OCI-LY3 (cell line): ENCODE results near the gene ST6GALNAC2.

ENCODE experiments used
- H2AFZ ChIP-seq: fragments of 200-600, 300-600 bp; shearing (Covaris generic); 2 replicates; pipeline ENCODE4 v1.6.0; 2014; ENCODE audit warnings: antibody characterized with exemption, low read depth, low read length
- H3K27ac ChIP-seq: fragments of 200-600, 300-600 bp; sonication (generic); 2 replicates; pipeline ENCODE4 v1.5.1; 2014; ENCODE audit warnings: mild to moderate bottlenecking, low read length, moderate library complexity, mixed read lengths
- H3K27me3 ChIP-seq: fragments of 200-600, 300-600 bp; sonication (generic); 2 replicates; pipeline ENCODE4 v1.6.1; 2014; ENCODE audit warnings: low read depth, low read length, mixed read lengths
- H3K36me3 ChIP-seq: fragments of 200-600, 300-600 bp; sonication (generic); replicated peaks from 2 replicates; pipeline ENCODE3; 2014; ENCODE audit warnings: low read depth, low read length, mixed read lengths
- H3K4me1 ChIP-seq: fragments of 300-600, 200-600 bp; sonication (generic); 2 replicates; pipeline ENCODE4 v1.6.1; 2014; ENCODE audit warnings: low read length, mixed read lengths
- H3K4me2 ChIP-seq: fragments of 200-600, 300-600 bp; sonication (generic); 2 replicates; pipeline ENCODE4 v1.6.1; 2014; ENCODE audit warnings: low read length, mixed read lengths
- H3K4me3 ChIP-seq: fragments of 300-600, 200-600 bp; sonication (generic); 2 replicates; pipeline ENCODE4 v1.5.1; 2014; ENCODE audit warnings: antibody characterized with exemption, mild to moderate bottlenecking, low read length, moderate library complexity
- H3K79me2 ChIP-seq: fragments of 300-600, 200-600 bp; shearing (Covaris generic); 2 replicates; pipeline ENCODE4 v1.6.1; 2014; ENCODE audit warnings: mild to moderate bottlenecking, low read length, mixed read lengths
- H3K9ac ChIP-seq: fragments of 300-600, 200-600 bp; shearing (Covaris generic); 2 replicates; pipeline ENCODE4 v1.6.0; 2014; ENCODE audit warnings: mild to moderate bottlenecking, low read length, moderate library complexity
- H3K9me3 ChIP-seq: fragments of 200-600, 300-600 bp; shearing (Covaris generic); 2 replicates; pipeline ENCODE4 v1.6.1; 2014; ENCODE audit warnings: low read length, mixed read lengths; ENCODE audit not compliant: insufficient read depth
- H4K20me1 ChIP-seq: fragments of 200-600, 300-600 bp; sonication (generic); 2 replicates; pipeline ENCODE4 v1.6.1; 2016; ENCODE audit warnings: low read length, mixed read lengths; ENCODE audit not compliant: insufficient read depth
- EZH2phosphoT487 ChIP-seq: fragments of 200-600 bp; shearing (Covaris generic); IDR thresholded peaks from 2 replicates; pipeline ENCODE4 v1.6.1; 2018; ENCODE audit warnings: antibody characterized with exemption, mixed run types, low read depth
- TF ChIP-seq, protein P1 (sequence below): fragments of 200-600, 300-600 bp; sonication (generic); IDR thresholded peaks from 2 replicates; pipeline ENCODE4 v1.5.1; 2014; ENCODE audit warnings: antibody characterized with exemption, low read length, low read depth

Gene ST6GALNAC2

DNA sequence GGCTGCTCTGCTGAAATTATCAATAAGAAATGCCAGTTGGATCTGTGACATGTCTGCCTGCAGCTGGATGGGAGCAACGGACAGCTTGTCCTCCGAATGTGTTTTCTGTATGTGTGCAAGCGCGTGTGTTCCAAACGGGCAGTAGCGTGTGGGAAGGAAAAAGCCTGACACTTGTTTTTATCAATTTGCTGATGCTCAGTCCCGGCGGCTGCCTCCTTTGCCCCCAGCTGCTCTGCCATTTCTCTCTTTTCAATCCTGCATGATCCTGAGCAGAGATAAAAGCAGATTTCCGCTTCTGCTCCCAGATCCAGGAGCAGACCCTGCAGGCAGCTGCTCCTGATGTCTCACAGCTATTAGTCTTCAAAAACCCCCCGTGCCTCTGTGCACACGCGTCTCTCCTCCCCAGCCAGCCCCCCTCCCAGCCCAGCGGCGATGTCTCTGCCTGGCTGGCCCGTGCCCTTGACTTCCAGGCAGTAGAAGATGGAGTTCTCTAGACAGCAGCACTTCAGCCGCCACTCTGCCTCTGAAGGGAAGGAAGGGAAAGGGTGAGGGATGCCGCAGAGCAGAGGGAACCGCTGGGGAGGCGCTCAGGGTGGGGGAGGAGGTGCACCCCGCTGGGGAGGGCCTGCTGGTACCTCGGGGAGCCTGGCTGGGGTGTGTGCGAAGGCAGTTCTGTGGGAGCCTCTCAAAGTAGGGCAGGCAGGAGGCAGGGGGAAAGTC, 41.7 kb downstream of the ST6GALNAC2 start:
- Histone ChIP-seq H3K27ac (no peak overlapping the region), H3K4me2 (no peak overlapping the region), H3K36me3 (no peaks in the 10 kb centered on the region), H3K9me3 (no peaks in the 10 kb centered on the region), H3K27me3 (no peaks in the 10 kb centered on the region), H2AFZ (no peak overlapping the region), H3K79me2 (no peaks in the 10 kb centered on the region), H3K4me3 (no peak overlapping the region), H4K20me1 (no peaks in the 10 kb centered on the region), H3K4me1 (no peaks in the 10 kb centered on the region), H3K9ac (no peak overlapping the region)
- TF ChIP-seq, protein P1, sequence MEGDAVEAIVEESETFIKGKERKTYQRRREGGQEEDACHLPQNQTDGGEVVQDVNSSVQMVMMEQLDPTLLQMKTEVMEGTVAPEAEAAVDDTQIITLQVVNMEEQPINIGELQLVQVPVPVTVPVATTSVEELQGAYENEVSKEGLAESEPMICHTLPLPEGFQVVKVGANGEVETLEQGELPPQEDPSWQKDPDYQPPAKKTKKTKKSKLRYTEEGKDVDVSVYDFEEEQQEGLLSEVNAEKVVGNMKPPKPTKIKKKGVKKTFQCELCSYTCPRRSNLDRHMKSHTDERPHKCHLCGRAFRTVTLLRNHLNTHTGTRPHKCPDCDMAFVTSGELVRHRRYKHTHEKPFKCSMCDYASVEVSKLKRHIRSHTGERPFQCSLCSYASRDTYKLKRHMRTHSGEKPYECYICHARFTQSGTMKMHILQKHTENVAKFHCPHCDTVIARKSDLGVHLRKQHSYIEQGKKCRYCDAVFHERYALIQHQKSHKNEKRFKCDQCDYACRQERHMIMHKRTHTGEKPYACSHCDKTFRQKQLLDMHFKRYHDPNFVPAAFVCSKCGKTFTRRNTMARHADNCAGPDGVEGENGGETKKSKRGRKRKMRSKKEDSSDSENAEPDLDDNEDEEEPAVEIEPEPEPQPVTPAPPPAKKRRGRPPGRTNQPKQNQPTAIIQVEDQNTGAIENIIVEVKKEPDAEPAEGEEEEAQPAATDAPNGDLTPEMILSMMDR: no peak
- no peak for TF ChIP-seq EZH2phosphoT487

DNA sequence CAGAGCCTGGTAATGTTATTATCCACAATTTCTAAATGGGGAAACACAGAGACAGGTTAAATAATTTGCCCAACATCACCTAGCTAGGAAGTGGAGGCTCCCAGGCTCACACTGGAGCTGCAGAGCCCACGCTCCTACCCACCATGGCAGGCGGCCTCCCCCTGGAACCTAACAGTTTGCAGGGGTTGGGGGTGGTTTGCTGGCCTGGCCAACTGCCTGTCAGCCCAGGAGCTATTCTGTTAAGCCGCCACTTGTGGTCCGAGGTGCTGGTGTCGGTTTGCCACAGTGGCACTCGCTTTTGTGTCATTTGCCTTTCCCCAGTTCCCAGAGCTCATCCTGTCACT, 42.2 kb downstream of the ST6GALNAC2 start:
- no peaks in the 10 kb centered on the region for H3K27me3 ChIP-seq
- H3K9ac ChIP-seq: no peak overlapping the region
- H3K79me2 ChIP-seq: no peaks in the 10 kb centered on the region
- no peaks in the 10 kb centered on the region for H4K20me1 ChIP-seq
- H3K9me3 ChIP-seq: no peaks in the 10 kb centered on the region
- H2AFZ ChIP-seq: no peak overlapping the region
- no peaks in the 10 kb centered on the region for H3K36me3 ChIP-seq
- no peak for TF ChIP-seq EZH2phosphoT487
- TF ChIP-seq, protein P1: no peak
- no peak overlapping the region for H3K4me3 ChIP-seq
- H3K4me2 ChIP-seq: no peak overlapping the region
- no peak overlapping the region for H3K27ac ChIP-seq
- no peaks in the 10 kb centered on the region for H3K4me1 ChIP-seq

DNA sequence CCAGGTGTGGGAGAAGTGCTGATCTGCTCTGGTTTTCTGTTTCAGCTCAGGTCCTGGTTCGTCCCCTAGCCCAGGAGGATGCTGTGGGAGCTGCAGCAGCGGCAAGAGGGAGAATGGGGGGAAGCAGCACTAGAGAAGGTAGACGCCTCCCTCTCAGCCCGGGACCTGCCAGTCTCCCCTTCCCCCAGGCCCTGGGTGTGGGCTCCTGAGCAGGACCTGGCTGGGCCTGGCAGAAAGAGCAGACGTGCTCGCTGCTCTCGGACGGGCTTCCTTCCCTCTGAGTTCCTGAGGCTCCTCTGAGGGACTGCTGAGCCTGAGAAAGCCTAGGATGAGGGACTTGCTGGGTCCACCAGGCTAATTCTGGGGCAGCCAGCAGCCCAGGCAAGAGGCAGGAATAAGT, 42.7 kb downstream of the ST6GALNAC2 start:
- H3K4me1 ChIP-seq: no peaks in the 10 kb centered on the region
- no peak for TF ChIP-seq EZH2phosphoT487
- TF ChIP-seq, protein P1: no peak
- no peak overlapping the region for H3K4me3 ChIP-seq
- no peaks in the 10 kb centered on the region for H3K36me3 ChIP-seq
- no peak overlapping the region for H2AFZ ChIP-seq
- no peaks in the 10 kb centered on the region for H4K20me1 ChIP-seq
- no peak overlapping the region for H3K4me2 ChIP-seq
- H3K27me3 ChIP-seq: no peaks in the 10 kb centered on the region
- no peak overlapping the region for H3K27ac ChIP-seq
- H3K9me3 ChIP-seq: no peaks in the 10 kb centered on the region
- H3K9ac ChIP-seq: no peak overlapping the region
- no peaks in the 10 kb centered on the region for H3K79me2 ChIP-seq

DNA sequence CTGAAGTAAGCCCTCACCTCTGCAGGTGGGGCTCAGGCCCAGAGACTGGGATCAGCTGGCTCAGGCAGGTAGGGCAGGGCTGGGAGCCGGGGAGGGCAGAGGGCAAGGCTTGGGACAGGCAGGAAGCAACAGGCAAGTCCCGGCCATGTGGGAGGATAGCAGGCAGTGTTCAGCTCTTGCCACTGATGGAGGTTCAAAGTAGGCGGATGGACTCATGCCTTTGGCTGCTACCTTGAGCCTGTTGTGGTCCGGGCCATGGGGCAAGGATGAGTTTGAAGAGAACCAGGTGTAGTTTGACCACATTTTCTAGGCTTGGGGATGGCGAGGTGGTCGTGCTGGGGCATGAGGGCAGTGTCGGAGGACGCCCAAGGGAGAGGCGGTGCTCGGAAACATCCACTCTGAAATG, 43.1 kb downstream of the ST6GALNAC2 start:
- no peaks in the 10 kb centered on the region for H3K79me2 ChIP-seq
- H3K9me3 ChIP-seq: no peaks in the 10 kb centered on the region
- no peak overlapping the region for H3K4me3 ChIP-seq
- no peak overlapping the region for H2AFZ ChIP-seq
- TF ChIP-seq, protein P1: no peak
- no peak for TF ChIP-seq EZH2phosphoT487
- no peaks in the 10 kb centered on the region for H3K4me1 ChIP-seq
- H3K27me3 ChIP-seq: no peaks in the 10 kb centered on the region
- no peaks in the 10 kb centered on the region for H4K20me1 ChIP-seq
- no peak overlapping the region for H3K9ac ChIP-seq
- no peaks in the 10 kb centered on the region for H3K36me3 ChIP-seq
- H3K4me2 ChIP-seq: no peak overlapping the region
- H3K27ac ChIP-seq: no peak overlapping the region
